Endothelial cell of umbilical vein (primary cell): ENCODE measurements around the gene TNIP1. TPM values are rescaled to one million over a fixed set of nuclear protein-coding genes. Genes with fewer than 3 reads are reported as not detected.

Experiments
- BruUV-seq: library from RNA; stranded (reverse); fragments of 400-500 nt; replicated peaks from 2 replicates; lab custom pipeline; 2021; lab: Mats Ljungman, UMichigan
- CTCF ChIA-PET: fragments of 300-600, 350-600 bp; sonication (Branson Sonifier 250); formaldehyde crosslinking; loops from one replicate; lab custom pipeline; 2021; ENCODE audit warnings: antibody characterized with exemption, inconsistent platforms; lab: Charles Lee
- POLR2A ChIA-PET: fragments of 300-600, 350-600 bp; sonication (Branson Sonifier 250); formaldehyde crosslinking; loops from one replicate; lab custom pipeline; 2021; ENCODE audit warnings: antibody characterized with exemption, inconsistent platforms; lab: Charles Lee
- DNase-seq: peaks from one replicate; pipeline ENCODE4 v3.0.0-alpha.2; 2011; ENCODE audit warnings: low read depth, low spot score
- FAIRE-seq: peaks from 2 replicates; lab custom pipeline; 2011; peaks lifted over from hg19 to GRCh38; lab: Jason Lieb, UNC
- H2AFZ ChIP-seq: 2 replicates; pipeline ENCODE4 v1.6.0; 2012; ENCODE audit warnings: low read depth, low read length, control low read depth, inconsistent platforms
- H3K27ac ChIP-seq: 2 replicates; pipeline ENCODE4 v1.5.1; 2011; ENCODE audit warnings: low read depth, mild to moderate bottlenecking, control low read depth, low read length, moderate library complexity; ENCODE audit not compliant: insufficient read depth
- H3K27me3 ChIP-seq, 2 experiments: 2 replicates each; pipeline versions ENCODE4 v1.6.0 to v1.6.1; 2011; ENCODE audit warnings: low read length in 2 of 2, mixed read lengths in 1 of 2; ENCODE audit not compliant: control insufficient read depth in 2 of 2, insufficient read depth in 2 of 2
- H3K36me3 ChIP-seq, 2 experiments: 2 replicates in 1 of 2; 3 replicates in 1 of 2; pipeline ENCODE4 v1.5.1; 2011; ENCODE audit warnings: low read length in 2 of 2, mild to moderate bottlenecking in 1 of 2, moderate library complexity in 1 of 2; ENCODE audit not compliant: control insufficient read depth in 2 of 2, insufficient read depth in 2 of 2; ENCODE audit errors: extremely low read depth in 1 of 2
- H3K4me1 ChIP-seq: 3 replicates; pipeline ENCODE4 v1.5.1; 2011; ENCODE audit warnings: mild to moderate bottlenecking, low read length; ENCODE audit not compliant: control insufficient read depth, insufficient read depth; ENCODE audit errors: extremely low read depth
- H3K4me2 ChIP-seq: 2 replicates; pipeline ENCODE4 v1.6.1; 2011; ENCODE audit warnings: low read length, control low read depth, mixed read lengths; ENCODE audit not compliant: insufficient read depth
- H3K4me3 ChIP-seq, 3 experiments: fragments of 200-600 bp in 1 of 3; sonication (generic), shearing (Covaris generic) in 1 of 3; replicated peaks in 1 of 3; 2 replicates each; pipeline ENCODE4 v1.5.1; 2011 to 2016; ENCODE audit warnings: control low read depth in 3 of 3, low read length in 3 of 3, mild to moderate bottlenecking in 2 of 3, inconsistent platforms in 1 of 3, low read depth in 1 of 3, moderate library complexity in 1 of 3; ENCODE audit not compliant: insufficient read depth in 1 of 3
- H3K79me2 ChIP-seq: 2 replicates; pipeline ENCODE4 v1.6.0; 2012; ENCODE audit warnings: low read length, inconsistent platforms; ENCODE audit not compliant: control insufficient read depth, insufficient read depth
- H3K9ac ChIP-seq: replicated peaks from 2 replicates; pipeline ENCODE3; 2011; ENCODE audit warnings: low read length, control low read depth; ENCODE audit not compliant: insufficient read depth; ENCODE audit errors: extremely low read depth
- H3K9me1 ChIP-seq: replicated peaks from 3 replicates; pipeline ENCODE4 v1.6.0; 2011; ENCODE audit warnings: mild to moderate bottlenecking, low read length; ENCODE audit not compliant: control insufficient read depth, insufficient read depth; ENCODE audit errors: extremely low read depth
- H3K9me3 ChIP-seq: replicated peaks from 2 replicates; pipeline ENCODE4 v1.5.1; 2012; ENCODE audit warnings: low read length, inconsistent platforms; ENCODE audit not compliant: control insufficient read depth, insufficient read depth
- H4K20me1 ChIP-seq: replicated peaks from 2 replicates; pipeline ENCODE3; 2011; ENCODE audit warnings: mild to moderate bottlenecking, low read length; ENCODE audit not compliant: control insufficient read depth, insufficient read depth; ENCODE audit errors: extremely low read depth
- GATA2 ChIP-seq: IDR thresholded peaks from 2 replicates; pipeline ENCODE4 v1.7.0; 2011; ENCODE audit warnings: low read depth, mild to moderate bottlenecking, moderate library complexity, mixed read lengths, low read length; ENCODE audit not compliant: insufficient read length, insufficient read depth
- JUN ChIP-seq: IDR thresholded peaks from 2 replicates; pipeline ENCODE4 v1.6.1; 2011; ENCODE audit warnings: borderline replicate concordance, low read depth; ENCODE audit not compliant: insufficient read length, insufficient read depth
- MYC ChIP-seq: IDR thresholded peaks from one replicate; pipeline ENCODE4 v1.6.1; 2011; ENCODE audit warnings: mild to moderate bottlenecking, low read depth, low read length
- POLR2A ChIP-seq: IDR thresholded peaks from 2 replicates; pipeline ENCODE4 v1.6.1; 2012; ENCODE audit warnings: low read depth, mild to moderate bottlenecking, control low read depth, low read length
- POLR2AphosphoS5 ChIP-seq: IDR thresholded peaks from 2 replicates; pipeline ENCODE4 v1.6.1; 2012; ENCODE audit warnings: low read depth, mild to moderate bottlenecking, control low read depth, low read length, moderate library complexity; ENCODE audit not compliant: insufficient read depth
- dilution Hi-C: fragments of 300-500 bp; cut with MboI; formaldehyde crosslinking; loops from one replicate; pipeline ENCODE4 v1.15.0; 2019; ENCODE audit warnings: low sequenced_read_pairs; ENCODE audit not compliant: extremely low pct_ligation_motif_present
- intact Hi-C: fragments of 100-400 bp; cut with micrococcal nuclease; formaldehyde crosslinking; loops from one replicate; pipeline ENCODE4 v1.10.0; 2022
- polyA plus RNA-seq, 4 experiments: library from polyadenylated mRNA; depleted of rRNA in 3 of 4; stranded (reverse) in 3 of 4; unstranded in 1 of 4; fragments of >200 nt; gene quantifications; 2 replicates each; pipeline versions ENCODE4 v1.2.1 to v1.2.3, GENCODE V29; 2011 to 2012; ENCODE audit warnings: missing spikeins in 1 of 4
- total RNA-seq: library from RNA; stranded (reverse); gene quantifications from 2 replicates; pipeline ENCODE4 v1.2.3, GENCODE V29; 2021
- TF ChIP-seq, protein P1 (sequence below), 2 donors: IDR thresholded peaks; 1 replicate in 1 of 2; 2 replicates in 1 of 2; pipeline ENCODE4 v1.5.1; 2011; ENCODE audit warnings: low read length in 2 of 2, mild to moderate bottlenecking in 2 of 2, moderate library complexity in 2 of 2, control low read depth in 1 of 2, inconsistent platforms in 1 of 2, low read depth in 1 of 2; ENCODE audit not compliant: insufficient read depth in 1 of 2; ENCODE audit errors: extremely low read depth in 1 of 2
- TF ChIP-seq, protein P2 (sequence below): IDR thresholded peaks from 2 replicates; pipeline ENCODE4 v1.6.1; 2011; ENCODE audit not compliant: insufficient read depth, insufficient read length

TNIP1 gene
- total and polyA plus RNA-seq, 2 donors (not counting 3 experiments of a cell fraction or from before 2014, with no cell fraction given) = 43.0 to 96.8 TPM

DNA sequence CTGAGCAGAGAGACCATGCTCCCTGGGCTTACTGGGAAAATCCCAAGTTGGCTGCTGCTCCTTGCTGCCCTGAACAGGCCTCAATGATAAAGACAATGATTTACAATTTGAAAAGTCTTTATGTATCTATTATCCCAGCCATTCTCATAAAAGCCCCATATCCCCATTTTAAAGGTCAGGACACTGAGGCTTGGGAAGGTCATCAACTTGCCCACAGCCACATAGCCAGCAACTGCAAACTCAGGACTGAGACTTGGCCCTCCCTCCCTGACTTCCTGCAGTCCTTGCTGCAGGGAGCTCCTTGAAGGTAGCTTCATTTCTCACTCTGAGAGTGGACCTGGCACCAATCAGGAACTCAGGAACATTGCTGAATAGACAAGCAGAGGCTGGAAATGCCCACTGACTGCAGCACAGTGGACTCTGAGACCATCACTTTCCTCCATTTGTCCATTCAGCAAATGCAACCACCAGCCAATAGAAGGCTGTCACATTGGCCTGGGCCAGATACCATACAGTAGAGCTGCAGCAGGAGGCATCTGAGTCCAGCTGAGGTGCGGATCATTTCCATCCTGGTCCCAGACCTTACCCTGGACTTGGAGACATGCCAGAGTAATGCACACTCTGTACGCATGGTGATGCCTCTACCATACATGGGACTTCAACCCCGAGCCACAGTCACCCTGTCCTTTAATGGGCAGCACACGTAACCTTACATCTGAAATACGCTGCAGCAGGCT, 18.3 kb downstream of the TNIP1 start:
- Histone ChIP-seq H3K79me2 (peaks cover 6% of the 10 kb centered on the region), H3K4me1 (peaks cover 24% of the 10 kb centered on the region), H3K9me3 (no peaks in the 10 kb centered on the region), H3K9me1 (no peaks in the 10 kb centered on the region), H2AFZ (no peak overlapping the region), H3K27me3 (no peaks in the 10 kb centered on the region), H3K27ac (peak overlapping the region; percentile 86), H3K4me2 (no peak overlapping the region), H3K9ac (no peak overlapping the region), H3K4me3 (no peak overlapping the region), H3K36me3 (peaks cover 3 to 28% of the 10 kb centered on the region in 2 experiments), H4K20me1 (no peaks in the 10 kb centered on the region)
- dilution Hi-C loops = no loop called here
- BruUV-seq = no TSS peak
- ChIA-PET POLR2A (no interaction called here), CTCF (interaction anchor here (0.9 to 7.5 kb wide), 6 partner anchors 11 to 102 kb away, joined by 3 to 46 read pairs (median 5); no protein-coding TSS in a partner anchor)
- intact Hi-C loops = loop anchor here (1.0 kb wide), 1 partner anchor 19 kb away; the partner anchor contains the start of gene TNIP1
- no peak for FAIRE-seq
- no peak for TF ChIP-seq JUN
- TF ChIP-seq POLR2AphosphoS5 = no peak
- TF ChIP-seq GATA2 = no peak
- TF ChIP-seq, protein P1, sequence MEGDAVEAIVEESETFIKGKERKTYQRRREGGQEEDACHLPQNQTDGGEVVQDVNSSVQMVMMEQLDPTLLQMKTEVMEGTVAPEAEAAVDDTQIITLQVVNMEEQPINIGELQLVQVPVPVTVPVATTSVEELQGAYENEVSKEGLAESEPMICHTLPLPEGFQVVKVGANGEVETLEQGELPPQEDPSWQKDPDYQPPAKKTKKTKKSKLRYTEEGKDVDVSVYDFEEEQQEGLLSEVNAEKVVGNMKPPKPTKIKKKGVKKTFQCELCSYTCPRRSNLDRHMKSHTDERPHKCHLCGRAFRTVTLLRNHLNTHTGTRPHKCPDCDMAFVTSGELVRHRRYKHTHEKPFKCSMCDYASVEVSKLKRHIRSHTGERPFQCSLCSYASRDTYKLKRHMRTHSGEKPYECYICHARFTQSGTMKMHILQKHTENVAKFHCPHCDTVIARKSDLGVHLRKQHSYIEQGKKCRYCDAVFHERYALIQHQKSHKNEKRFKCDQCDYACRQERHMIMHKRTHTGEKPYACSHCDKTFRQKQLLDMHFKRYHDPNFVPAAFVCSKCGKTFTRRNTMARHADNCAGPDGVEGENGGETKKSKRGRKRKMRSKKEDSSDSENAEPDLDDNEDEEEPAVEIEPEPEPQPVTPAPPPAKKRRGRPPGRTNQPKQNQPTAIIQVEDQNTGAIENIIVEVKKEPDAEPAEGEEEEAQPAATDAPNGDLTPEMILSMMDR (IDR thresholded peaks at IDR 0.05; ENCODE audit: extremely low read depth in 1 of 2, insufficient read depth in 1 of 2, low read depth in 1 of 2, low read length in 2 of 2) = no peak
- TF ChIP-seq MYC = no peak
- TF ChIP-seq, protein P2, sequence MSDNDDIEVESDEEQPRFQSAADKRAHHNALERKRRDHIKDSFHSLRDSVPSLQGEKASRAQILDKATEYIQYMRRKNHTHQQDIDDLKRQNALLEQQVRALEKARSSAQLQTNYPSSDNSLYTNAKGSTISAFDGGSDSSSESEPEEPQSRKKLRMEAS = no peak
- TF ChIP-seq POLR2A = no peak
- DNase-seq = no peak
